ENCODE measurements around the gene PRSS57.

GRCh38 chr19:709196-709964 lies 14.1 kb upstream of the PRSS57 start:
- TF ChIP-seq, protein P1, sequence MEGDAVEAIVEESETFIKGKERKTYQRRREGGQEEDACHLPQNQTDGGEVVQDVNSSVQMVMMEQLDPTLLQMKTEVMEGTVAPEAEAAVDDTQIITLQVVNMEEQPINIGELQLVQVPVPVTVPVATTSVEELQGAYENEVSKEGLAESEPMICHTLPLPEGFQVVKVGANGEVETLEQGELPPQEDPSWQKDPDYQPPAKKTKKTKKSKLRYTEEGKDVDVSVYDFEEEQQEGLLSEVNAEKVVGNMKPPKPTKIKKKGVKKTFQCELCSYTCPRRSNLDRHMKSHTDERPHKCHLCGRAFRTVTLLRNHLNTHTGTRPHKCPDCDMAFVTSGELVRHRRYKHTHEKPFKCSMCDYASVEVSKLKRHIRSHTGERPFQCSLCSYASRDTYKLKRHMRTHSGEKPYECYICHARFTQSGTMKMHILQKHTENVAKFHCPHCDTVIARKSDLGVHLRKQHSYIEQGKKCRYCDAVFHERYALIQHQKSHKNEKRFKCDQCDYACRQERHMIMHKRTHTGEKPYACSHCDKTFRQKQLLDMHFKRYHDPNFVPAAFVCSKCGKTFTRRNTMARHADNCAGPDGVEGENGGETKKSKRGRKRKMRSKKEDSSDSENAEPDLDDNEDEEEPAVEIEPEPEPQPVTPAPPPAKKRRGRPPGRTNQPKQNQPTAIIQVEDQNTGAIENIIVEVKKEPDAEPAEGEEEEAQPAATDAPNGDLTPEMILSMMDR (conservative IDR thresholded peaks at IDR 0.05), result no peak
- TF ChIP-seq ZFX (IDR thresholded peaks at IDR 0.05), result no peak

Data from C4-2B (cell line).